Endothelial cell of hepatic sinusoid (primary cell): ENCODE measurements around the gene RNF212B.
"Not testable (repeated sequence)": the region's sequence is repeated elsewhere in the genome, so short reads cannot be mapped to it uniquely, and the experiment has no call there.

Experiments
- in situ Hi-C: cut with HindIII; loops from 2 replicates; pipeline ENCODE4 v1.10.0; 2017; ENCODE audit warnings: low sequenced_read_pairs

The RNF212B gene

DNA sequence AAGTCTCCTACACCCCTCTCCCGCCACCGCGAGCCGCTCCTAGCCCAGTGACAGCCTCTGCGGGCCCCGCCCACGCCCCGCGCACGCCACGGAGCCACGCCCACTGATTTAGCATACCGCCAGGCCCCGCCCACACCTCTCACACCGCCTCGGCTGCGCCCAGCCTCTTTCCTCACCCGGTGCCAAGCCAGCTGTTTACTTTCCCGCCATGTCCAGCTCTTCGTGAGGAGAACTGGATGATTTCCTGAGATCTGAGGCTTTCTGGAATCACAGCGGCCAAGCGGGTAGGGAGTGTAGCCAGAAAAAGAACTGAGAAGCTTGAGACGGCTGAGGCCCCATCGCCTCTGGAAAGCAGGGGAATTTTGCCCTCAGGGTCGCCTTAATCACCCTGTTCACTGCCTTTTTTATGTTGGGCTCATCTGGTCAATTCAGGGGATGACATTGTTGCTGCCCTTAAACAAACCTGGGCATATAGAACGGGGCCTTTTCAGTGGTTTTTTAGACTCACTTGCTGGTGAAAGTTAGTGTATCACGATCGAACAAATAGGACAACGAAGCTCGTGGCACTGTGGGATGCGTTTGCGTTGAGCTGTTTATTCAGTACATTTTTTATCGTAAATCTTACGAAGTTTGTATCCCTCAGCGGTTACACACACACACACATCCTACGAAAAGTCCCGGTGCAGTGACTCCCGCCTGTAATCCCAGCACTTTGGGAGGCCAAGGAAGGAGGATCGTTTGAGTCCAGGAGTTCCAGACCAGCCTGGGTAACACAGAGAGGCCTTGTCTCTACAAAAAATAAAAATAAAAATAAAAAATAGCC is at the start of gene RNF212B:
RNF212B (plus strand) TSS at position 165 of the 823 bp plus-strand sequence. CDS start 2,410 bp downstream, outside the sequence.
- in situ Hi-C loops: no loop called here

GRCh38 chr14:23193432-23193831 is 44.3 kb upstream of the RNF212B start:
- in situ Hi-C loops: no loop called here

GRCh38 chr14:23195552-23196101 is 42.1 kb upstream of the RNF212B start:
- in situ Hi-C loops: no loop called here

DNA sequence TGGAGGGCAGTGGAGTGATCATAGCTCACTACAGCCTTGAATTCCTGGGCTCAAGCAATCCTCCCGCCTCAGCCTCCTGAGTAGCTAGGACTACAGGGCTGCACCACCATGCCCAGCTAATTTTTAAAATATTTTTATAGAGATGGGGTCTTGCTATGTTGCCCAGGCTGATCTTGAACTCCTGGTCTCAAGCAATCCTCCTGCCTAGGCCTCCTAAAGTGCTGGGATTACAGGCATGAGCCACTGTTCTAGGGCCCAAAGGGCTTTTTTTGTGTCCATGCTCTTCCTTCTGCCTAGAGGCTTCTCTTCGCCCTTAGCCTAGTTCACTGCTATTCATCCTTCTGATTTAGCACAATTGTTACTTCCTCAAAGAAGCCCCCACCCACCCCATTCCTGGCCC is 41.2 kb upstream of the RNF212B start:
- in situ Hi-C loops: not testable (repeated sequence)

- in situ Hi-C loops: not testable (repeated sequence)
Measured at GRCh38 chr14:23199141-23199540, 38.6 kb upstream of the RNF212B start.

DNA sequence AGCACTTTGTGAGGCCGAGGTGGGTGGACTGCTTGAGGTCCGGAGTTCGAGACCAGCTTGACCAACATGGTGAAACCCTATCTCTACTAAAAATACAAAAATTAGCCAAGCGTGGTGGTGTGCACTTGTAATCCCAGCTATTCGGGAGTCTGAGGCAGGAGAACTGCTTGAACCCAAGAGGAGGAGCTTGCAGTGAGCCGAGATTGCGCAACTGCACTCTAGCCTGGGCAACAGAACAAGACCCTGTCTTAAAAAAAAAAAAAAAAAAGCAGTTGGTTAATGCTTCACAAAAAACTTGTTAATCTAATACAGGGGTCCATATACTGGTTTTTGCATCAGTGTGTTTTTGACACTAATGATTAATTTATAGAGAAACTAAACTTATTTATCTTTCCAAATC is 35.7 kb upstream of the RNF212B start:
- in situ Hi-C loops: no loop called here

GRCh38 chr14:23206422-23207145 is 31.2 kb upstream of the RNF212B start:
- in situ Hi-C loops: no loop called here

GRCh38 chr14:23207146-23207540 is 30.6 kb upstream of the RNF212B start:
- in situ Hi-C loops: no loop called here

GRCh38 chr14:23208324-23208723 is 29.4 kb upstream of the RNF212B start:
- in situ Hi-C loops: no loop called here

DNA sequence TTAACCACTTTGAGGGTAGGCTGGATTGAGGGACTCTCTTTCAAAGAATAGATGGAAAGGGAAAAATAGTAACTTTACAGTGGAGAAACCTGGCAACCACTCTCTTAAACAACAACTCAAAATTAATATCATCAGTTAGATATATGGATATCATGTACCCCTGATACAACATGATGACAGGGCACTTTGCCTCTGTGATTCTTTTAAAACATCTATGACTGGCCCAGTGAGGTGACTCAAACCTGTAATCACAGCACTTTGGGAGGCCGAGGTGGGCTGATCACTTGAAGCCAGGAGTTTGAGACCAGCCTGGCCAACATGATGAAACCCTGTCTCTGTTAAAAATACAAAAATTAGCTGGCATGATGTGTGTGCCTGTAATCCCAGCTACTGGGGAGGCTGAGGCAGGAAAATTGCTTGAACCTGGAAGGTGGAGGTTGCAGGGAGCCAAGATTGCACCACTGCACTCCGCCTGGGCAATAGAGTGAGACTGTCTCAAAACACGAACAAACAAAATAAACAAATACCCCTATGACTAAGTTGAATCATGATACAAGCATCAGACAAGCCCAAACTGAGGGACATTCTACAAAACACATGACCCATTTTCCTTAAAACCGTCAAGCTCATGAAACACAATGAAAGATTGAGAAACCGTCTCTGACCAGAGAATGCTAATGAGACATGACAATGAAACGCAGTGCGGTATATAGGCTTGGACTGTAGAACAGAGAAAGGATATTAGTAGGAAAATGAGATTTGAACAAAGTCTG is 27.9 kb upstream of the RNF212B start:
- in situ Hi-C loops: no loop called here

- in situ Hi-C loops: no loop called here
Measured at GRCh38 chr14:23215421-23215820, 22.3 kb upstream of the RNF212B start.

DNA sequence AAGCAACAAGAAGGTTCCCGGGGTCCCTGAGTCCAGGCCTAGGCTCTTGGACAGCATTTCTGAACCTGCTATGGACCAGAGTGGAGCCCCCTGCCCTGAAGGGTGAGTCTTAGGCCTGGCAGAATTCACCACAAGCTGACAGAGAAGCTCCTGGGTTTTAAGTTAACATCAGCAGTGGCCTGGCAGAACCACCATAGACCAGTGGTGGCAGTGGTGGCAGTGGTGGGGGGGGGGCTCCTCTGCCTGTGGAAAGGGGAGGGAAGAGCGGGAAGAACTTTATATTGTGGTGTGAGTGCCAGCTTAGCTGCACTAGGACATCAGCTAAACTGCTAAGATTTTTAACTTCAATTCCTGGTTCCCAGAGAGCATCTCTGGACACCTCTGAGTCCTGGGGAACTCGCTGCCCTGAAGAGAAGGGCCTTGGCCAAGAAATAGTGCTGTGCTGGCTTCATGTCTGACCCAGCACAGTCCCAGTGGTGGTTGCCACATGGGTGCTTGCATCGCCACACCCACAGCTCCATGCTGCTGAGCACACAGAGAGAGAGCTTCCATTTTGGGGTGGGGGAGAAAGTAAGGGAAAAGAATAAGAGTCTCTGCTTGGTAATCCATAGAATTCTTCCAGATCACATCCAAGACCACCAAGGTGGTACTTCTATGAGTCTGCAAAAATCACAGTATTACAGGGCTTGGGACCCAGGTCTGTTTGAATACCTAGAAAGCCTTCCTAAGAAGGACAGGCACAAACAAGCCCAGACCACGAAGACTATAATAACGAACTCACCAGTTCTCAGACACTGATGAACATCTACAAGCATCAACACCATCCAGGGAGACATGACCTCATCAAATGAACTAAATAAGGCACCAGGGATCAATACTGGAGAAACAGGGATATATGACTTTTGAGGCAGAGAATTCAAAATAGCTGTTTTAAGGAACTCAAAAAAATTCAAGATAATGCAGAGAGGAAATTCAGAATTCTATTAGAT is 20.4 kb upstream of the RNF212B start:
- in situ Hi-C loops: no loop called here

DNA sequence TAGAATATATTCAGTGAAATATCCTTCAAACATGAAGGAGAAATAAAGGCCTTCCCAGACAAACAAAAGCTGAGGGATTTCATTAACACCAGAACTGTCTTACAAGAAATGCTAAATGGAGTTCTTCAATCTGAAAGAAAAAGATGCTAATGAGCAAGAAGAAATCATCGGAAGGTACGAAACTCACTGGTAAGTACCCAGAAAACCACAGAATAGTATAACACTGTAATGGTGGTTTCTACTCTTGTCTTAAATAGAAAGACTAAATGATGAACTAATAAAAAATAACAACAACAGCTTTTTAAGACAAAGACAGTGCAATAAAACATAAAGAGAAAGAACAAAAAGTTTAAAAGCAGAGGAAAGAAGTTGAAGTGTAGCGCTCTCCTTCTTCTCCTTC is 18.7 kb upstream of the RNF212B start:
- in situ Hi-C loops: no loop called here

- in situ Hi-C loops: not testable (repeated sequence)
Measured at GRCh38 chr14:23224958-23225357, 12.8 kb upstream of the RNF212B start.

GRCh38 chr14:23227566-23227965 is 10.2 kb upstream of the RNF212B start:
- in situ Hi-C loops: no loop called here

DNA sequence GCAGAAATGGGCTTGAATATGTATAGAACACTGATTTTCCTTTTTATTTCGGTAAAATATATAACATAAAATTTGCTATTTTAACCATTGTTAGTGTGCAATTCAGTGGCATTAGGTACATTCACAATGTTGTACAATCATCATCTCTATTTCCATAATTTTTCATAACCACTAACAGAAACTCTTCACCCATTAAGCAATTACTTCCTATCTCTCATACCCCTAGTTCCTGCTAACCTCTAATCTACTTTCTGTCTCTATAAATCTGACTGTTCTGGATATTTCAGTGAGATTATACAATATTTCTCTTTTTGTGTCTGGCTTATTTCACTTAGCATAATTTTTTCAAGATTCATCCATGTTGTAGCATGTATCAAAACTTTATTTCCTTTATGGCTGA is 8.9 kb upstream of the RNF212B start:
- in situ Hi-C loops: no loop called here

GRCh38 chr14:23232241-23232808 is 5.4 kb upstream of the RNF212B start:
- in situ Hi-C loops: not testable (repeated sequence)

DNA sequence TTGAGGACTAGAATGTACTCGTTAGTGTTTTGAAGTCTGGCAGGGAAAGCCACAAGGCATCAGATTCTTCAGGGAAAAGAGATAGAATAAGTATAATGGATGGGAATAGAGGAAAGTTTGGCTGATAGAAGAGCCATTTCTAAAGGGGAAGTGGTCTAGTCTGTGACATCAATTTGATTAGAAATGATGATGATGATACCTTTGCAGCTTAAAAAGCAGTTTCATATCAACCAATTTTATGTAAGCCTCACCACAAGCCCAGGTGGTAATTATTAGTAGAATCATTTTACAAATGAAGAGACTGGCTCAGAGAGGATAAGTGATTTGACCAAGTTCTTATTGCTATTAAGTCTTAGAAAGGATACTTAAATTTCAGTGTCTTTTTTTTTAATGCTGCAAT is 2.9 kb downstream of the RNF212B start:
- in situ Hi-C loops: no loop called here

DNA sequence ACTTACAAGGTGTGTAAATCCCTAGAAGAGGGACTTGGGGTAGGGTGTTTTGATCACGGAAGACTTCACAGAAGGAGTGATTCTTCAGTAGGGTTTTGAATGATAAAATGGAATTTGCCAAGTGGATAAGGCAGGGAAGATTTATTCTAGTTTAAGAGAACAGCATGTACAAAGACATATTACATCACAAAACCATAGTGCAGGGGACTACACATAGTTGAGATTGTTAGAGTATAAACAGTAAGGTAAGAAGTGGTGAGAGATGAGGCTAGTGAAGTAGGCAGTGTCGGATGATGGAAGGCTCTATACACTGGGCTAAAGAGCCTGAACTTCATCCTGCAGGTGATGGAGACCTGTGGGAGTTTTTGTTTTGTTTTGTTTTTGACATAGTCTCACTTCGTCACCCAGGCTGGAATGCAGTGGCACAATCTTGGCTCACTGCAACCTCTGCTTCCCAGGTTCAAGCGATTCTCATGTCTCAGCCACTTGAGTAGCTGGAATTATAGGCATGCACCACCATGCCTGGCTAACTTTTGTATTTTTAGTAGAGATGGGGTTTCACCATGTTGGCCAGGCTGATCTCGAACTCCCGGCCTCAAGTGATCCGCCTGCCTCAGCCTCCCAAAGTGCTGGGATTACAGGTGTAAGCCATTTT is 3.5 kb downstream of the RNF212B start:
- in situ Hi-C loops: not testable (repeated sequence)
